ENCODE results near the gene CYBA.

DNA sequence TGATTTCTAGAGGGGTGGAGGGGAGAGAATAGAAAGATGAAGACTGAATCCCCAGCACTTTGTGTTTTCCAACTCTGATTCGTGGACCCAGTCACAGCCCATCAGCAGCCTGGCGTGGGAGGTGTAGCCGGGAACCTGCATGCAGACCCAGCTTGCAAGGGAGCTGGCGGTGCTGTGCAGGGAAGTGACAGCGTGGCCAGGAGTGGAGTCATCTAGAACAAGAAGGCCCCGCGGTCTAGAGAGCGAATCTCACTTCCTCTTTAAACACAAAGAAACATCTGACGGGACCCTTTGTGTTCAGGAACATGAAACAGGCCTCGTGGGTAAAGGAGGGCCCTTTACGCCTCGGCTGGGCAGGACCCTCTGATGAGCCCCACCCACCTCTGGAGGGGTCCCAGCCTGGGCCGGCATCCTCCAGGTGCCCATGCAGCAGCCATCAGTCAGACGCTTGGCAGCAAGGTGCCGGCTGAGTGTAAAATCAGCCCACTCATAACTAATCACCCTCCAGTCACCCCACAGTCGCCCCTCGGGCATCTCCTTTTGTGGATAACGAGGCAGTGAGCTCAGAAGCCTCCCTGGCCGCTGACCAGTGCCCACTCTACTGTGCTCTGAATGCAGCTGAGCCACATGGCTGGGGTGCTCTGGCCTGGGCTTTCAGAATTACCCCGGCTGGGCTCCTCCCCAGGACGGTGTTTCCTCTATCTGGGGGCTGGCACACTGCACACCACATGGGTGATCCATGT, 31.0 kb upstream of the CYBA start:
- TF ChIP-seq EZH2 (IDR thresholded peaks at IDR 0.05; ENCODE audit: borderline replicate concordance, low read length): no peak
- TF ChIP-seq, protein P1, sequence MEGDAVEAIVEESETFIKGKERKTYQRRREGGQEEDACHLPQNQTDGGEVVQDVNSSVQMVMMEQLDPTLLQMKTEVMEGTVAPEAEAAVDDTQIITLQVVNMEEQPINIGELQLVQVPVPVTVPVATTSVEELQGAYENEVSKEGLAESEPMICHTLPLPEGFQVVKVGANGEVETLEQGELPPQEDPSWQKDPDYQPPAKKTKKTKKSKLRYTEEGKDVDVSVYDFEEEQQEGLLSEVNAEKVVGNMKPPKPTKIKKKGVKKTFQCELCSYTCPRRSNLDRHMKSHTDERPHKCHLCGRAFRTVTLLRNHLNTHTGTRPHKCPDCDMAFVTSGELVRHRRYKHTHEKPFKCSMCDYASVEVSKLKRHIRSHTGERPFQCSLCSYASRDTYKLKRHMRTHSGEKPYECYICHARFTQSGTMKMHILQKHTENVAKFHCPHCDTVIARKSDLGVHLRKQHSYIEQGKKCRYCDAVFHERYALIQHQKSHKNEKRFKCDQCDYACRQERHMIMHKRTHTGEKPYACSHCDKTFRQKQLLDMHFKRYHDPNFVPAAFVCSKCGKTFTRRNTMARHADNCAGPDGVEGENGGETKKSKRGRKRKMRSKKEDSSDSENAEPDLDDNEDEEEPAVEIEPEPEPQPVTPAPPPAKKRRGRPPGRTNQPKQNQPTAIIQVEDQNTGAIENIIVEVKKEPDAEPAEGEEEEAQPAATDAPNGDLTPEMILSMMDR (conservative IDR thresholded peaks at IDR 0.05 in 1 of 2, IDR thresholded peaks at IDR 0.05 in 1 of 2; ENCODE audit: extremely low read depth in 1 of 2, insufficient read depth in 1 of 2, low read depth in 1 of 2, low read length in 2 of 2): no peak

Data from mammary epithelial cell (primary cell).